GM18867 (cell line): Measurements from ENCODE around the gene SP9.
"Not testable (repeated sequence)": the region's sequence is repeated elsewhere in the genome, so short reads cannot be mapped to it uniquely, and the experiment has no call there.

Source experiments
- ATAC-seq: cut with Tn5 transposase; IDR thresholded peaks from one replicate; pipeline ENCODE4 v1.9.1; 2021; ENCODE audit warnings: mild to moderate bottlenecking, moderate library complexity; ENCODE audit not compliant: unreplicated experiment

The SP9 gene

GRCh38 chr2:174344716-174345461, 10.1 kb downstream of the SP9 start:
- ATAC-seq = no peak

DNA sequence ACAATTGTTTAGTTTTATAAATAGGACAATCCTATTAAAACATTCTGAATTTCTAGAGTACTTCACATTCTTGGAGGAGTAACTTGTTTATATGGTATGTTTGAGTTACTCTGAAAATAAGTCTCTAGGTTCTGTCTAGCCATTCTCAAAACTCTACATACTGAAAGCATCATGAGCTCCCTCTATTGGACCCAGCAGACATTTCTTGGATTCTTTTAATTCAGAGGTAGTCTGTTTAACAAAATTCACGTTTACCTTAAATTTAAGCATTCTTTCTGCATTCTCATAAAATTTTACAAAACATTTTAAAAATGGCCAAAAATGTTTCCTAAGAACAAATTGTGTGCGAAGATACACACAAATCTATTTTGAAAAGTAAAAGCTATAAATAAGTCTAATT, 15.3 kb downstream of the SP9 start:
- ATAC-seq = no peak

GRCh38 chr2:174350593-174351181, 15.9 kb downstream of the SP9 start:
- no peak for ATAC-seq

DNA sequence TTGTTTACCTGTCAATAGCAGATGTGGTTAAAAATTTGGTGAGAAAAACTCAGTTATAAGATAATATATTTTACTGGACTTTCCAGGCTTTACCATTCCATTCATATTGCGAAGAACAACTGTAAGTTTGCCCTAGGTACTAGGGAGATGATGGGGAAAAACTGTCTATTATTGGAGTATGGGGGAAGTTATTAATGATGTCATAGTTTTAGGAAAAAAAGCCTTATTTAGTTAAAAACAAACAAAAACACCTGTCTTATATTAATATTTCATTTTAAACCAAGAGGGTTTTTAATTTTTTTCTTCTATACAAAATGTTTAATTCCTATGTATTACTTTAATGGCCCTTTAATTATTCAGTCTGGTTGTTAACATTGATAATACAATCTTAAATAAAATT, 18.2 kb downstream of the SP9 start:
- ATAC-seq = no peak

DNA sequence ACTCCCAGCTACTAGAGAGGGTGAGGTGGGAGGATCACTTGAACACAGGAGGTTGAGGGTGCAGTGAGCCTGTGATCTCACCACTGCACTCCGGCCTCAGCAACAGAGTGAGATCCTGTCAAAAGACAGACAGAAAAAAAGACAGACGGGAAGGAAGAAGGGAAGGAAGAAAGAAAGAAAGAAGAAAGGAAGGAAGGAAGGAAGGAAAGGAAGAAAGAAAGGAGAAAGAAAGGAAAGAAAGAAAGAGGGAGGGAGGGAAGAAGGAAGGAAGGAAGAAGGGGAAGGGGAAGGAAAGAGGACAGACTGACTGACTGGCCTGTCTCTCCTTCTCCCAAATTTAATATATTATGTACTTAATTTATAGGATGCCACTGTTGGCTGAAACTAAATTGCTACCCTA, 21.6 kb downstream of the SP9 start:
- no peak for ATAC-seq

- not testable (repeated sequence) for ATAC-seq
These were observed 24.9 kb downstream of the SP9 start for GRCh38 chr2:174359663-174360062.

- ATAC-seq = no peak
These were observed 28.2 kb downstream of the SP9 start for GRCh38 chr2:174362949-174363348.

GRCh38 chr2:174363492-174364225, 28.9 kb downstream of the SP9 start:
- ATAC-seq = not testable (repeated sequence)

GRCh38 chr2:174364628-174365027, 29.9 kb downstream of the SP9 start:
- no peak for ATAC-seq

DNA sequence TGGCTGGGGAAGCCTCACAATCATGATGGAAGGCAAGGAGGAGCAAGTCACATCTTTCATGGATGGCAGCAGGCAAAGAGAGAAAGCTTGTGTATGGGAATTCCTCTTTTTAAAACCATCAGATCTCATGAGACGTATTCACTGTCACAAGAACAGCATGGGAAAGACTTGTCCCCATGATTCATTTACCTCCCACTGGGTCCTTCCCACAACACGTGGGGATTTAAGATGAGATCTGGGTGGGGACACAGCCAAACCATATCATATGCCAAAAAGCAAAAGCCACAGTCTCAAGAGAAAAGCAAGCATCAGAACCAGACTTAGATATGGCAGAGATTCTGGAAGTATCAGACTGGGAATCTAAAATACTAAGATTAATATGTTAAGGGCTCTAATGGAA, 30.8 kb downstream of the SP9 start:
- no peak for ATAC-seq

- ATAC-seq = no peak
These were observed 33.9 kb downstream of the SP9 start for GRCh38 chr2:174368691-174369090.

DNA sequence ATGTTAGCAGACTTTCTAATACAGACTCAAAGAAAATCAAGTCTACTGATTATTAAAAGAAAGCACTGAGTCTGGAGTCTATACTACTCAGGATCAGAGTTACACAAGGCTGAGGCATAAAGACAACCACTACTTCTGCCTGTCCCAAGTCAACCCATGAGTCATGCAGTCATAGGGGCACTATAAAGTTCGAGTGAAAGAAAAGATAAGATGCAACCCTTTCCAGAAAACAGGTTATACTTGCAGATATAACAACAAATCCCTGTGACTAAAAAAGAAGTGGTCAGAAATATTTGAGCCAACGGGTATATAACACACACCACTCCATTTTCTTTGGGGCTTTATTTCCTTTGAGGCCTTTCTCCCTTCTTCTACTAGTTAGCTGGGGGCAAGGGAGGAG, 42.2 kb downstream of the SP9 start:
- no peak for ATAC-seq

DNA sequence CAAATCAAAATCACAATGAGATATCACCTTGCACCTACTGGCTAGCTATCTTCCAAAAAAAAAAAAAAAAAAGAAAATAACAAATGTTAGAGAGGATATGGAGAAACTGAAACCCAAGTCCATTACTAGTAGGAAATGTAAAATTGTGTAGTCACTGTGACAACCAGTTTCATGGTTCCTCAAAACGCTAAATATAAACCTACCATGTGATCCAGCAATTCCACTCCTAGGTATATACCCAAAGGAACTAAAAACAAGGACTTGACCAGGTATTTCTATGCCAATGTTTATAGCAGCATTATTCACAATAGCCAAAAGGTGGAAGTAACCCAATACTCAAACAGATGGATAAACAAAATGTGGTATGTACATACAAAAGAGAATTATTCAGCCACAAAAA, 49.0 kb downstream of the SP9 start:
- no peak for ATAC-seq

- no peak for ATAC-seq
These were observed 50.4 kb downstream of the SP9 start for GRCh38 chr2:174385201-174385600.
